Fibroblast of peridontal ligament (primary cell): ENCODE results near the gene KAT8.
A peak's percentile ranks its signal among the peaks of the same experiment; 100 is the strongest.

Experiments
- DNase-seq: peaks from one replicate; pipeline ENCODE4 v3.0.0-alpha.2; 2010; ENCODE audit errors: extremely low read depth

Gene KAT8

DNA sequence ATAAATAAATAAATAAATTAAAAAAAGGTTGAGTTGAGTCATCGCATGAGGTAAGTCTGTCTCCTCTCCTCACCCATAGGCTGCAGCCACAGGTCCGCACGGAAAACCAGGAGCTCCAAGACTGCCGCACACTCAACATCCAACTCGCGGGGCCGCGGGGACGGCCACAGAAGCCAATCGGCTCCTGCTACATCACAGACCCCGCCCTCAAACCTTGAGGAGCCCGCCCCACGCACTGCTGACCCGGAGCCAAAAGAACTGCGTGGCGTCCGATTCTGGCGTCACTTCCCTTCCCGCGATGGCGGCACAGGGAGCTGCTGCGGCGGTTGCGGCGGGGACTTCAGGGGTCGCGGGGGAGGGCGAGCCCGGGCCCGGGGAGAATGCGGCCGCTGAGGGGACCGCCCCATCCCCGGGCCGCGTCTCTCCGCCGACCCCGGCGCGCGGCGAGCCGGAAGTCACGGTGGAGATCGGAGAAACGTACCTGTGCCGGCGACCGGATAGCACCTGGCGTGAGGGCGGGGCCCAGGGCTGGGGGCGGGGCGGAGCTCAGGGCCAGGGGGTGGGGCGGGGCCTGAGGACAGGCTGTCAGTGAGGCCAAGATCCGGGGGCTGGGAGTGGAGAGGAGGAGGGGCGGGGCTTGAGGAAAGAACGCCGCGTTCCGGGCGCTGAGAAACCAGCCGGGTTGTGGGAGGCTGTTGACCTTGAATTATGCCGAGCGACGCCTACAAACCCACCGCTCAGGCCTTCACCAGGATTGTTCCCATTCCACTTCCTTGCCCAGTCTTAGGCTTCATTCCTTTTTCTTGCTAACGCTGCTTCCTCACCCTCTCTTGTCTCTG, at the start of gene KAT8:
TSS of gene KAT8 (plus strand) at position 281 of the 839 bp plus-strand sequence. CDS start at position 299, 18 bp downstream.
- peak; percentile 96 for DNase-seq

DNA sequence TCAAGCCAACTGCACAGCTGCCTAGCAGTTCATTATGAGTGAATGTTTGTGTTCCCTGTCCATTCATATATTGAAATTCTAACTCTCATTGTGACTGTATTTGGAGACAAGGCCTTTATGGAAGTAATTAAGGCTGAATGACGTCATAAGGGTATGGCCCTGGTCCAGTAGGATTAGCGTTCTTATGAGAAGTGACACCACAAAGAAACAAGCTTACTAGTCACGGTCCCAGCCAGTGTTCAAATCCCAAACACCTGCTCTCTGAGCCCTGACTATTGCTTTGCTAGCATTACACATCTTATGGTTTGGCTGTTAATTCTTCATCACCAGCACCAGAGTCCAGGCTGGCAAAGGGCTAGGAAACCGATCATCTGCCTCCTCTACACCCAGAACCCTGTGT, 45.6 kb upstream of the KAT8 start:
- DNase-seq = peak; percentile 97

DNA sequence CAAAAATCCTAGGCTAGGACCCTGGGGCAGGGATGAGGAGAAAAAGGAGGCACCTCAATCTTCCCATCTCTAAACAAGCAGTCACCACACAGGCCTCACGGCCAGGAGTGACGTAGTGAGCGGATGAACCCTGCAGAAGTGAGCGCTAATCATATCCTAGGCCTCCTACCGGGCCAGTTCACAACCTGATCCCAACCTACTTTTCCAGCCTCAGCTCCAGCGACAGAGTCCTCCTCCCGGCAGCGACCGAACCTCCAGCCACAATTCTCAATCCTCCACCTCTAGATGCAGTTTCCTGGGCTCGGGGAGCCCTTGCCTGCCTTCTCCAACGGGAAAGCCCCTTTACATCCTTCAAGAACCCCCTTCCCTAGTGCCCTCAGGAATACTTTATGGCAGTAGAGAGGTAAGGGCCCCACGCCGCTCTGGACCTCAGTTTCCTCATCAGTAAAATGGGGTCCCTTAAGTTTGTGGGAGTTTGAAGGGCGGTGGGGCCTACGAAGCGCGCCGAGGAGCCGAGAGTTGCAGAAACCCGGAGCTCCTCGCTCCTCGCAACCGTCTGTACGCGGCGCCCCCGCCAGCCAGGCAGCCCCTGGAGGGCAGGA, 44.8 kb upstream of the KAT8 start:
- DNase-seq = peak; percentile 46

DNA sequence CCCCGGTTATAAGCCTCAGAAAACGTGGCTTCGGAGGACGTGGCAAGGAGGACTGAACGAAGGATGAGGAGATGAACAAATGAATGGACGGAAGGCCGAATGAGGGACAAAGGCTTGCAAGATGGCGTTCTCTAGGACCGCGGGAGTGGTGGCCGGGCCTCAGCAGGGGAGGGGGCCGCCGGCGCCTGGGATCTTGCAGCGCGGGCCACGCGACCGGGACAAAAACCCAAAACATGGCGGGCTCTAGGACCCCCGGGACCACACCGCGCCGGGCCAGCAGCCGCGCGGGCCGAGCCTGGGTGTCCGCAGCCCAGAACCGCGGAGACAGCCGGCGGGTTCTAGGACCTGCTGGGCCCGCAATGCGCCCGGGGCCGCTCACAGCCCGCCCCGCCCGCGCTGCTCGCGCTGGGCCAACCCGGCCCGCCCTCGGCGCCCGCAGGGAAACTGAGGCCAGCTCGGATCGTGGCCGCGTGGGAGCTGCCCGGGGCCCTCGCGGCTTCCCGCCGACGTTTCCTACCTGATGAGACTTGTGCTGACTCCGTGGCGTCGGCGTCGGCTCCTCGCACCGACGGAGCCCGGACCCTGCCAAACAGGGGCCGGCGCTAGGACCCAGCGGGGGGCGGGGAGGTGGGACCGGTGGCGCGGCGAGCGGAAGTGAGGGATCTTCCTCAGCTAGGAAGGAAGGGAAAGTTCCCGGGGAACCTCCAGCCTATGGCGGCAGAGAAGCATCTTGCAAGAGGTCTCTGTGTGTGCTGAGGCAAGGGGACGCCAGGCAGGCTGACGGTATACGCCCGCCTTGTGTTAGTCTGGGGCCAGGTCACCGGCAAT, 44.1 kb upstream of the KAT8 start:
- DNase-seq = peak; percentile 84

DNA sequence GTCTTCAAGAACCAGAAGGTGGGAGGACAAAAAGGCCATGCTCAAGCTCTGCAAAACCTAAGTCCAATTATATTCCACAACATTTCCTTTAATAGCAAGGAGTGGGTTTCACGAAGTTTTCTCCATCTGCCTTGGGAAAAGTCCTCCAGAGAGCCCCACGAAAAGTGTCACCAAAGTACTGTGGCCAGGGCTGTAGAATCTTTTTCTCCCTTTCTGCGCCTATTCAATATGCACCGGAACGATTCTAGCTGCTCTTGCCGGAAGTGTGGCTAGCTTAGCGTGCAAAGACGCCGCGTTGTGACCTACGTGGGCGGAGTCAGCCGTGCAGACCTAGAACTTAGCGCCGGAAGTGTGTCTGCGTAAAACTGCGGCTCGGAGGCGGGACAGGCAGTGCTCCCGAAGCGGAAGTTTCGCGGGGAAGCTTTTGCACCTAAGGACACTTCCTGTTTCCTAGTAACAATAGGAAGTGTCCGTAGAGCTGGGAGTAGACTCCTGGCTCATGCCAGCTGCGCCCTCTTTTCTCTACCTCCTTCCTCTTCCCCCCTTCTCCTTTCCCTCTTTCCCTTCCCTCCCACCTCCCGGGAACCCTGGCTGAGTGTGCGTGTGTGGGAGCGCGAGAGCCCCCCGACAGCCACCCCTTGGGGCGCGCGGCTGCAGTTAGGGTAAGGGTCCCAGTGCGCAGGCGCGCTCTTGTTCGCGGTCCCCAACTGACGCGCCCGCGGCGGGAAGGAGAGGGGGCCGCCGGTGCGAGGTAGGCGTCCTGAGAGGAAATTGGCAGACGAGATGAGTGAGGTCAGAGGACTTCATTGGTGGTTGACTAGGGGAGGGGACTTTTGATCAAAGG, 43.3 kb upstream of the KAT8 start, which contains the start of the genes ZNF646 and ZNF668:
TSS of gene ZNF646 (plus strand) at position 453 of the 844 bp plus-strand sequence. CDS start 1,903 bp downstream, outside the sequence.
TSS of gene ZNF668 (minus strand) at position 271 of the 844 bp plus-strand sequence. CDS start 9,781 bp downstream, outside the sequence.
- DNase-seq = peak; percentile 99

DNA sequence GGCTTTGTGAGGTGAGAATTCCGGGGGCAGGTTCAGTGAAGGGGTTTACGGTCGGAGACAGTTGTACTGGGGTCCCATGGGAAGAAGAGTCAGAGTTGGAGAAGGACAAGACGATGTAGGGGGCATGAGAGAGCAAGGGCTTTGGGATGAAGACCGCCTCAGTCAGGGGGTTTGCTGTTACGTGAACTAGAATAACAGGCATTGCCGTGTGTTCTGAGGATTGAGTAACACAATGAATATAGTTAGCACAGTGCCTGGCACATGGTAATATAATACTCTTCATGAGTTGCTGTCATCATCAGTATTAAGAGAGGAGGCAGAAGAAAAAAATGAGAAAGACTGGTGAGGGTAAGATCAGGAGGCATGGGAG, 42.7 kb upstream of the KAT8 start:
- DNase-seq = no peak

DNA sequence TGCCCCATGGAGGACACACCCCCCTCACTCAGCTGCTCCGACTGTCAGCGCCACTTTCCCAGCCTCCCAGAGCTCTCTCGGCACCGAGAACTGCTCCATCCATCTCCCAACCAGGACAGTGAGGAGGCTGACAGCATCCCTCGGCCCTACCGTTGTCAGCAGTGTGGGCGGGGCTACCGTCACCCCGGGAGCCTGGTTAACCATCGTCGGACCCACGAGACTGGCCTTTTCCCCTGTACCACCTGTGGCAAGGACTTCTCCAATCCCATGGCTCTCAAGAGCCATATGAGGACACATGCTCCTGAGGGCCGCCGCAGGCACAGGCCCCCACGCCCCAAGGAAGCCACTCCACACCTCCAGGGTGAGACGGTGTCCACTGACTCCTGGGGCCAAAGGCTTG, 41.1 kb upstream of the KAT8 start:
- no peak for DNase-seq

DNA sequence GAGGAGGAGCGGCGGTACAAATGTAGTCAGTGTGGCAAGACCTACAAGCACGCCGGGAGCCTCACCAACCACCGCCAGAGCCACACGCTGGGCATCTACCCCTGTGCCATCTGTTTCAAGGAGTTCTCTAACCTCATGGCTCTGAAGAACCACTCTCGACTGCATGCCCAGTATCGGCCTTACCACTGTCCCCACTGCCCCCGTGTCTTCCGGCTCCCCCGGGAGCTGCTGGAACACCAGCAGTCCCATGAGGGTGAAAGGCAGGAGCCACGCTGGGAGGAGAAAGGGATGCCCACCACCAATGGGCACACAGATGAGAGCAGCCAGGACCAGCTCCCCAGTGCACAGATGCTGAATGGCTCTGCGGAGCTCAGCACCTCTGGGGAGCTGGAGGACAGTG, 40.4 kb upstream of the KAT8 start:
- DNase-seq = no peak

DNA sequence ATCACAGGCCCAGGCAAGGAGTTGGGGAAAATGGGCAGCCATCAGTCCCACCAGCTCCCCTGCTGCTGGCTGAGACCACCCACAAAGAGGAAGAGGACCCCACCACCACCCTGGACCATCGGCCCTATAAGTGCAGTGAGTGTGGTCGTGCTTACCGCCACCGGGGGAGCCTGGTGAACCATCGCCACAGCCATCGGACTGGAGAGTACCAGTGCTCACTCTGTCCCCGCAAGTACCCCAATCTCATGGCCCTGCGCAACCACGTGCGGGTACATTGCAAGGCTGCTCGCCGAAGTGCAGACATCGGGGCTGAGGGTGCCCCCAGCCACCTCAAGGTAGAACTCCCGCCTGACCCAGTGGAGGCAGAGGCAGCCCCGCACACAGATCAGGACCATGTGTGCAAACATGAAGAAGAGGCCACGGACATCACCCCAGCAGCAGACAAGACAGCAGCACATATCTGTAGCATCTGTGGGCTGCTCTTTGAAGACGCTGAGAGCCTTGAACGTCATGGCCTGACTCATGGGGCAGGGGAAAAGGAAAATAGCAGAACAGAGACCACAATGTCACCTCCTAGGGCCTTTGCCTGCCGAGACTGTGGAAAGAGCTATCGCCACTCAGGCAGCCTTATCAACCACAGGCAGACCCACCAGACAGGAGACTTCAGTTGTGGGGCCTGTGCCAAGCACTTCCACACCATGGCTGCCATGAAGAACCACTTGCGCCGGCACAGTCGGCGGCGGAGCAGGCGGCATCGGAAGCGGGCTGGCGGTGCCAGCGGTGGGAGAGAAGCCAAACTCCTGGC, 39.7 kb upstream of the KAT8 start:
- no peak for DNase-seq

DNA sequence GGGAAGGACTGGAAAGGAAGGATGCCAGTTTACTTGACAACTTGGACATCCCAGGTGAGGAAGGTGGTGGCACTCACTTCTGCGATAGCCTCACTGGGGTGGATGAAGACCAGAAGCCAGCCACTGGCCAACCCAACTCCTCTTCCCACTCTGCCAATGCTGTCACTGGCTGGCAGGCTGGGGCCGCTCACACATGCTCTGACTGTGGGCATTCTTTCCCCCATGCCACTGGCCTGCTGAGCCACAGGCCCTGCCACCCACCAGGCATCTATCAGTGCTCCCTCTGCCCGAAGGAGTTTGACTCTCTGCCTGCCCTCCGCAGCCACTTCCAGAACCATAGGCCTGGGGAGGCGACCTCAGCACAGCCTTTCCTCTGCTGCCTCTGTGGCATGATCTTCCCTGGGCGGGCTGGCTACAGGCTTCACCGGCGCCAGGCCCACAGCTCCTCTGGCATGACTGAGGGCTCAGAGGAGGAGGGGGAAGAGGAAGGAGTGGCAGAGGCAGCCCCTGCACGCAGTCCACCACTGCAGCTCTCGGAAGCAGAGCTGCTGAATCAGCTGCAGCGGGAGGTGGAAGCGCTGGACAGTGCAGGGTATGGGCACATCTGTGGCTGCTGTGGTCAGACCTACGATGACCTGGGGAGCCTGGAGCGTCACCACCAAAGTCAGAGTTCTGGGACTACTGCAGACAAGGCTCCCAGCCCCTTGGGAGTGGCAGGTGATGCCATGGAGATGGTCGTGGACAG, 38.7 kb upstream of the KAT8 start:
- DNase-seq = no peak

DNA sequence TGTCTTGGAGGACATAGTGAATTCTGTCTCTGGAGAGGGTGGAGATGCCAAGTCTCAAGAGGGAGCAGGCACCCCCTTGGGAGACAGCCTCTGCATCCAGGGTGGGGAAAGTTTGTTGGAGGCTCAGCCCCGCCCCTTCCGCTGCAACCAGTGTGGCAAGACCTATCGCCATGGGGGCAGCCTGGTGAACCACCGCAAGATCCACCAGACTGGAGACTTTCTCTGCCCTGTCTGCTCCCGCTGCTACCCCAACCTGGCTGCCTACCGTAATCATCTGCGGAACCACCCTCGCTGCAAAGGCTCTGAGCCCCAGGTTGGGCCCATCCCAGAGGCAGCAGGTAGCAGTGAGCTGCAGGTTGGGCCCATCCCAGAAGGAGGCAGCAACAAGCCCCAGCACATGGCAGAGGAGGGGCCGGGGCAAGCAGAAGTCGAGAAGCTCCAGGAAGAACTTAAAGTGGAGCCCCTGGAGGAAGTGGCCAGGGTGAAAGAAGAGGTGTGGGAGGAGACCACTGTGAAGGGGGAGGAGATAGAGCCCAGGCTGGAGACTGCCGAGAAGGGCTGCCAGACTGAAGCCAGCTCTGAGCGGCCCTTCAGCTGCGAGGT, 38.0 kb upstream of the KAT8 start:
- DNase-seq = no peak

DNA sequence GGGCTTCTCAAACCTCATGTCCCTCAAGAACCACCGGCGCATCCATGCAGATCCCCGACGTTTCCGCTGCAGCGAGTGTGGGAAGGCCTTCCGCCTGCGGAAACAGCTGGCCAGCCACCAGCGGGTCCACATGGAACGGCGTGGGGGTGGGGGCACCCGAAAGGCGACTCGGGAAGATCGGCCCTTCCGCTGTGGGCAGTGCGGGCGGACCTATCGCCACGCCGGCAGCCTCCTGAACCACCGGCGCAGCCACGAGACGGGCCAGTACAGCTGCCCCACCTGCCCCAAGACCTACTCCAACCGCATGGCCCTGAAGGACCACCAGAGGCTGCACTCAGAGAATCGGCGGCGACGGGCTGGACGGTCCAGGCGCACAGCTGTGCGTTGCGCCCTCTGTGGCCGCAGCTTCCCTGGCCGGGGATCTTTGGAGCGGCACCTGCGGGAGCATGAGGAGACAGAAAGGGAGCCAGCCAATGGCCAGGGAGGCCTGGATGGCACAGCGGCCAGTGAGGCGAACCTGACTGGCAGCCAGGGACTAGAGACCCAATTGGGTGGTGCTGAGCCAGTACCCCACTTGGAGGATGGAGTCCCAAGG, 37.3 kb upstream of the KAT8 start:
- no peak for DNase-seq

DNA sequence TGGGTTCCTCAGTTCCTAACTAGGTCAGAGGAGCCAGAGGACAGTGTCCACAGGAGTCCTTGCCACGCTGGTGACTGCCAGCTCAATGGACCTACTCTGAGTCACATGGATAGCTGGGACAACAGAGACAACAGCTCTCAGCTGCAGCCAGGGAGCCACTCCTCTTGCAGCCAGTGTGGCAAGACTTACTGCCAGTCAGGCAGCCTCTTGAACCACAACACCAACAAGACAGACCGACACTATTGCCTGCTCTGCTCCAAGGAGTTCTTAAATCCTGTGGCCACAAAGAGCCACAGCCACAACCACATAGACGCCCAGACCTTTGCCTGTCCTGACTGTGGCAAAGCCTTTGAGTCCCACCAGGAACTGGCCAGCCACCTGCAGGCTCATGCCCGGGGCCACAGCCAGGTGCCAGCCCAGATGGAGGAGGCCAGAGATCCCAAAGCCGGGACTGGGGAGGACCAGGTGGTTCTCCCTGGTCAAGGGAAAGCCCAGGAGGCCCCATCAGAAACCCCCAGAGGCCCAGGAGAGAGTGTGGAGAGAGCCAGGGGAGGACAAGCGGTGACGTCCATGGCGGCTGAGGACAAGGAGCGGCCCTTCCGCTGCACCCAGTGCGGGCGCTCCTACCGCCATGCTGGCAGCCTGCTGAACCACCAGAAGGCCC, 36.6 kb upstream of the KAT8 start:
- no peak for DNase-seq

DNA sequence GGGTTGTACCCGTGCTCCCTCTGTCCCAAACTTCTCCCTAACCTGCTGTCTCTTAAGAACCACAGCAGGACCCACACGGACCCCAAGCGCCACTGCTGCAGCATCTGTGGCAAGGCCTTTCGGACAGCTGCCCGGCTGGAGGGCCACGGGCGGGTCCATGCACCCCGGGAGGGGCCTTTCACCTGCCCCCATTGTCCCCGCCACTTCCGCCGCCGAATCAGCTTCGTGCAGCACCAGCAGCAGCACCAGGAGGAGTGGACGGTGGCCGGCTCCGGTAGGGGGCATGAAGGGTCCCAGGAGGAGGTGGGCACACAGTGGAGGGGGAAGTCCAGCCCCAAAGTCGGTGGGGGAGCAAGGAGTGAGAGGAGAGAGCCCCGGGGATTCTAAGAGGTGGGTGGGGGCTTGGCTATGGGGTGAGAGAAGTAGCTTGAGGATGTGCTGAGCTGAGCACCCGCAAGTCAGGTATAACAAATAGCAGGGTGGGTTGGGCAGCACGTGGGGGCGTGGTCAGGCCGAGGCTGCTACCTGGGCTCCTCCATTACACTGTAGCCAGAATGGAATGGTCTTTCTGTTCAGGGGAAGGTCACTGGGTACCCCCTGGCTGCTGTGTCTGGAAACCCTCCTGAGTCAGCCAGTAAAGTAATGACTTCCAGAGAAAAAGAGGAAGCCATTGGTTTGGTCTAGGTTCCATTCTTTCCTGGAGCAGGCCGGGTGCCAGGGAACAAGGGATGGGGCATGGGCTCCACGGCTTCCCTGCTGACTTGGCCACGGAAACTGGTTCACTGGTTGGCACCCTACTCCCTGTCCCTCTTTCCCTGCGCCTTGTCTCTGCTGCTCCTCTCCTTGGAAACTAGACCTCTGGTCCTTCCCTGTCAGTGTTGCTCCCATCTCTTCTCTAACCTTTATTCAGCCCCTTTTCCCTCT, 35.8 kb upstream of the KAT8 start:
- no peak for DNase-seq

DNA sequence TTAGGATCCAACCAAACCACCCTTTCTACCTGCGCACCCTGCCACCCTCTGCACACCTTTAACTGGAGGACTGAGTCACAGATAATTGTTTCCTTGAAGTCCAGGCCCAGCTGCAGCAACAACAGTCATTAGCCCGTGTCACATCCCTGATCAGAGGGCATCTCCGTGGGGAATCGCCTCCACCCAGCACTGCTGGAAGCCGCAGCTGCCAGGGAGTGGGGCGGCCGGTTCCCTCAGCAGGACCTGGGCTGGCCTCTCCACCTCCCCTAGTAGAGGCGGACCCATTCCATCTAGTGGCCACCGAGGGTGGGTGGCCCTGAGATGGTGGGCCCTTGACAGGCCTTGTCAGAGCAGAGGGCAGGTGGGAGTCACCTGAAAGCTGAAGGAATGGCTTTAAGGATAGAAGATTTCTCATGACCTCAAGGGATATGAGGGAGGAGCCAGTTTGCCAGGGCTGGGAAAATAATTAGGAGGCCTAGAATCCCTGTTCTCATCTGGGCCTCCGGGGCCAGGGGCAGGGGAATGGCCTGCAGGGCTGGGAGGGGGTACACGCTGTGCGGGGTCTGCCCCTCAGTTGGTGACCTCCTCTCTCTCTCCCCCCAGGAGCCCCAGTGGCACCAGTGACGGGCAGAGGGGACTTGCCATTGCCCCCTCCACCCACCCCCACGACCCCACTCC, 35.0 kb upstream of the KAT8 start:
- DNase-seq = no peak

DNA sequence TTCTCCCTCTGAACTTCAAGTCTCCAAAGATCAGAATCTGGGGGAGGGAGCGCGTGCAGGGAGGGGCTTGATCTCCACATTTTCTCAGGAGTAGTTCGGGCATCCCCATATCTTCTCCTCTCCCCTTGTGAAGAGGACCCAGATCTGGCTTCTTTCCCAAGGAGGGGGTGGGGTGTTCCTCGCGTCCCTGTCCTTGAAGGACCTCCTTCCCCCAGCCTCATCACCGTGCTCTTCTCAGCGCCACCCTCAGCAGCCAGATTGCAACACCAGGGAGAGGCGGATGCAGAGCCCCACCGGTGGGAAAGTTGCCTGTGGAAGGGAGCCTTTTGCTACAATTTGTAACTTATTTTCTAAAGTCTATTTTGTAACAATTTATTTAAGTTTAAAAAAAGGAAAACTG, 34.4 kb upstream of the KAT8 start:
- DNase-seq = no peak

DNA sequence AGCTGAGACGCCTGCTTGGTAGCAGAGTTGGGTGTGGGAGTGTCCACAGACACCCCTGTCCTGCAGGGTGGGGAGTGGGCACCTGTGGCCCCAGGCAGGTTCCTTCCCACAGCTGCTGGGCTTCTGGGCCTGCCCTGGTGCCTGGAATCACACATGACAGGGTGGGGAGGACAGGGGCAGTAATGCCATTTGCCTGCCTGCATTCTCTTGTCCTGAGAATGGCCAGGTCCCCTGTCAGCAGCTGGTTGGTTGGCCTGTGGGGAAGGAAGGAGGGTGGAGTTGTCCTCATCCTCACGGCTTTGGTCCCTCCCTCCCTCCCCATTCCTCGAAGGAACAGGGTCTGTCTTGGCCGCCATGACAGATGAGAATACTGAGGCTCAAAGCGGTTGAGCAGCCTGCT, 33.9 kb upstream of the KAT8 start:
- DNase-seq = no peak
